Caki2 (cell line): ENCODE data around the gene SALL2. TPM values are rescaled to one million over a fixed set of nuclear protein-coding genes. Genes with fewer than 3 reads are reported as not detected.

Experiments used
- DNase-seq: peaks from one replicate; pipeline ENCODE4 v3.0.0-alpha.2; 2015; ENCODE audit warnings: low read depth
- in situ Hi-C: cut with HindIII; loops from 2 replicates; pipeline ENCODE4 v1.10.0; 2016; ENCODE audit warnings: low sequenced_read_pairs, low pct_unique_long_range_greater_than_20kb, mixed read lengths
- total RNA-seq: library from RNA; depleted of rRNA; stranded (reverse); fragments of >200 nt; shearing (Covaris generic); gene quantifications from 2 replicates; pipeline ENCODE4 v1.2.3, GENCODE V29; 2014; ENCODE audit warnings: low replicate concordance

Gene SALL2
- total RNA-seq, 1 experiment from 2014 or later, result 5.0 TPM

GRCh38 chr14:21533294-21533693 lies 7.1 kb upstream of the SALL2 start:
- no peak for DNase-seq
- in situ Hi-C loops, result no loop called here

- no peak for DNase-seq
- in situ Hi-C loops, result no loop called here
These were observed 3.4 kb upstream of the SALL2 start for GRCh38 chr14:21529515-21529914.

GRCh38 chr14:21528381-21529348 lies 2.5 kb upstream of the SALL2 start:
- no peak for DNase-seq
- in situ Hi-C loops, result no loop called here

GRCh38 chr14:21527318-21527679 lies 1.2 kb upstream of the SALL2 start:
- no peak for DNase-seq
- in situ Hi-C loops, result no loop called here

- no peak for DNase-seq
- in situ Hi-C loops, result no loop called here
These were observed 649 bp upstream of the SALL2 start for GRCh38 chr14:21526672-21527317.

GRCh38 chr14:21525571-21525961 lies 580 bp downstream of the SALL2 start:
- in situ Hi-C loops, result no loop called here
- DNase-seq, result no peak

- no peak for DNase-seq
- in situ Hi-C loops, result no loop called here
These were observed 1.3 kb downstream of the SALL2 start for GRCh38 chr14:21524575-21525490.

GRCh38 chr14:21523203-21523602 lies 2.9 kb downstream of the SALL2 start:
- no peak for DNase-seq
- in situ Hi-C loops, result no loop called here

GRCh38 chr14:21521501-21521900 lies 4.6 kb downstream of the SALL2 start:
- DNase-seq, result no peak
- in situ Hi-C loops, result no loop called here

- in situ Hi-C loops, result no loop called here
These were observed 5.4 kb downstream of the SALL2 start for GRCh38 chr14:21520767-21521166.

GRCh38 chr14:21518725-21519124 lies 7.4 kb downstream of the SALL2 start:
- in situ Hi-C loops, result no loop called here
- DNase-seq, result no peak

More at GRCh38 chr14:21520767-21521166, 5.4 kb downstream of the SALL2 start:
- no peak for DNase-seq

GRCh38 chr14:21514341-21514740 lies 11.8 kb downstream of the SALL2 start:
- DNase-seq, result no peak
- in situ Hi-C loops, result no loop called here

- in situ Hi-C loops, result no loop called here
These were observed 15.2 kb downstream of the SALL2 start, which contains the start of gene METTL3 for GRCh38 chr14:21510735-21511657. Gene METTL3 (minus strand): TSS chr14:21511340. CDS start chr14:21511223, 117 bp downstream.

GRCh38 chr14:21509432-21510143 lies 16.6 kb downstream of the SALL2 start:
- in situ Hi-C loops, result no loop called here
- no peak for DNase-seq

More at GRCh38 chr14:21510735-21511657, 15.2 kb downstream of the SALL2 start, which contains the start of gene METTL3:
- peak; percentile 97 for DNase-seq

- DNase-seq, result no peak
- in situ Hi-C loops, result no loop called here
These were observed 19.6 kb downstream of the SALL2 start for GRCh38 chr14:21506557-21506956.

- in situ Hi-C loops, result no loop called here
- DNase-seq, result no peak
These were observed 21.1 kb downstream of the SALL2 start for GRCh38 chr14:21505012-21505553.

- no peak for DNase-seq
- in situ Hi-C loops, result no loop called here
These were observed 22.8 kb downstream of the SALL2 start for GRCh38 chr14:21503376-21503775.
